ENCODE measurements around the gene SV2C.

SV2C gene

DNA sequence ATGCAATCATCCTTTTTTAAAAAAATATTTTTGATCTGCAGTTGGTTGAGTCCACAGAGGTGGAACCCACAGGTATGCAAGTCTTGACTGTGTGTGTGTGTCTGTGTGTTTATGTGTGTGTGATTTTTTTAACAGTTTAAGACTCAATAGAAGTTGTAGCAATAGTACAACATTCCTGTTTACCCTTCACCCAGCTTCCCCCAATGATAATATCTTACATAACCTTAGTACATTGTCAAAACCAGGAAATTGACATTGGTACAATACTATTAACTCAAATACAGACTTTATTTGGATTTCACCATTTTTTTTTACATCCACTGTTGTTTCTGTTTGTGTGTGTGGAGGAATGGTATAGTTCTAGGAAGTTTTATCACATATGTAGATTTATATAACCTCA is 81.8 kb downstream of the SV2C start:
- DNase-seq (ENCODE audit: low read depth), result no peak

DNA sequence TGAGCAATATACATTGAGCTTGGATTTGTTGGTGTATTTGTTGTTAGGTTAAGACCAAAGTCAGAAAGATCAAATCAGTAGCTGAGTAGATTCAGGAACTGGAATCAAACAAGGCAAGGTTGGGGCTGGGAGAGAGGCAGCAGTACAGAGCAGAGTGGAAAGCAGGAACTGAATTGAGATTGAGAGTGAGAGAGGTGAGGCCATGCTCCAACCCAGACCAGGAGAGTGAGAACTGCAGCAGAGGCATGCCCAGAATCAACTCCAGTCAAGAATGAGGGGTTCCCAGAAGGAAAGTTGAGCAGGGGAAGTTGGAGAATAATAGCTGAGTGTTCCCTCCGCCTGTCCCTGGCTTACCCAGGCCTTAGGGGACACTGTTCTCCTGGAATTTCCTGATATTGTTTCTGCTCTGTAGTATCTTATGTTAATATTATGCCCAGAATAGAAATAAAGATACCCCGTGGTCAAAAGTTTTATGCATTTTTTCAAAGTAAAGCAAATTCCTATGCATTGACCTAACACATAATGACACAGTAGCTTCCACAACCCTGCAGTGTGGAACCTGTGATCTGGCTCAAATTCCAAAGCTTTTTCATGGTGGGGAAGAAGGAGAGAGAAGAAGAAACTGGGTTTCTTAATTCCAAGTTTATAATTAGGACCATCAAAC is 82.7 kb downstream of the SV2C start:
- DNase-seq (ENCODE audit: low read depth), result no peak

DNA sequence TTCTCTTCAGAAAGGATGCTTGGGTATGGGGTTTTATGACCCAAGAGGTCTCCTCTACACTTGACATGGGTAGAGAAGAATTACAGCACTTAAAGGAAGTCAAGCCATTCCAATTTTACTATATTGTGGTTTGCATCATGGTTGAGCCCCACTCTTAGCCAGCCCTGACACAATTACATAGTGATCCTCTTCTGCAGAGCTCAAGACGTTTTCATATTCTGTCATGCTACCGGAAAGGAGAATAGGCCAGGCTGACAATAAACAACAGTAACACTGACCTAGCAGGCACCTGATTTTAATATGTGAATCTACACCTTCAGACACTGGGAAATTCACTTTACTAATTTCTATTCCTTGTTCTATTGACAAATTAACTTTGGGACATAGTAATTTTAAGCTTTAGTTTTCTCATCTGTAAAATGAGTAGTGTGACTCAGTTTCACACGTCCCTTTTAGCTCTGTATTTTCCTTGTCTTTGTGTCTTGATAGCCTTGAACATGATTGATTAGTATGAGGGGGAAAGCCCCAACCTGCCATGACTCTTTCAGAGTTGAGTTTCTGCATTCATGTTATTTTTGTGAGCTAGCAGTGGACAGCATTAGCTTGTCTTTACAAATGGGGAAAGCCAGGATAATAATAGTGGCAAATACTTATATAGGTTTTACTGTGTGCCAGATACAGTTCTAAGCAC is 83.8 kb downstream of the SV2C start:
- DNase-seq (ENCODE audit: low read depth), result no peak

DNA sequence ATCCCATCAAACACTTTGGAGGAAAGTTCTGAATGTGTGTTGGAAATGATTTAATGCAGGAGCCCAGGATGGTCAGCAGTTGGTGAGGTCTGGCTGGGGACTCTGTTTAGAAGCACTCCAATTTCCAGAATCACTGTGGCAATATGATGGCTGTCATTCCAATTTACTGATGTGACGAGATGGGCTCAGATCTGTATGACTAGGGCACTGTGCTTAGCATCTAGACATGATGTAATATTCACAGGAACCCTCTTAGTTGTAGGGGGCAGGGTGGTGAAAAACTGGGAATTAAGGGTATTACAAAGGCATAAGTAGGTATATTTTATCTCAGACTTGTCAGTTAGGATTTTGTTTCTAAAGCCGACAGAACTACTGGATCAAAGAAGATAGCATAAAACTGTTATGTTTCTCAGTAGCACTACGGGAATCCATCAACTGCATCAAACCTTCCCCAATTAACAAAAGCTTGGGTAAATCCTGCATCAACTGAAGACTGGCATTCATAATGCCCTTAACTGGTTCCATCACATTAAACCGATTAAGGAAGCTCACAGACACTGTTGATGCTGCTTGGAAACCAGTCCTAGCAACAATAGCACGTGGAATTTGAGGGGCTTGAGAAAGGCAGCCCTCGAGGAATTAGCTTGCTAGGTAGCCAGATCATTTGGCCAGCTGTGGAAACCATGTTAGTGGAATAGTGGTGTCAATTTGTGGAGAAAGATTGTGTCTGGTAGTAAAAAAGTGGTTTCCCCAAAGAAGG is 86.1 kb downstream of the SV2C start:
- DNase-seq (ENCODE audit: low read depth), result no peak

DNA sequence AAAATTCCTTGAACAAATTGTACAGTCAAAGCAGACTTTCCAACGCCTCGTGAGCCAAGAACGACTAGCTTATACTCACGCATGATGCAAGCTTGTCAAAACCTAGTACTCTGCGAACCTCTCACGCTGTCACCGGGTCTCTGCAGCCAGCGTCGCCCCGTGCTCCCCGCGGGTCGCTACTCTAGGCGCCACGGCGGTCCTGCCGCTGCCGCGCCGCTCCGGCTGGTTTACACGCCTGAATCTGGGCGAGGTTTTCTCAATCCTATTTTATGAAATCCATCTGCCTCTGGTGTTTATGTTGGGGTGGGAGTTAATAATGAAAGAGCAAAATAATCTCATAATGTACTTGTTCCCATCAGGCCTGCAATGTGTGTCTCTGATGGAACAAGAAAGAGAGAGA is 90.9 kb downstream of the SV2C start:
- DNase-seq (ENCODE audit: low read depth), result no peak

DNA sequence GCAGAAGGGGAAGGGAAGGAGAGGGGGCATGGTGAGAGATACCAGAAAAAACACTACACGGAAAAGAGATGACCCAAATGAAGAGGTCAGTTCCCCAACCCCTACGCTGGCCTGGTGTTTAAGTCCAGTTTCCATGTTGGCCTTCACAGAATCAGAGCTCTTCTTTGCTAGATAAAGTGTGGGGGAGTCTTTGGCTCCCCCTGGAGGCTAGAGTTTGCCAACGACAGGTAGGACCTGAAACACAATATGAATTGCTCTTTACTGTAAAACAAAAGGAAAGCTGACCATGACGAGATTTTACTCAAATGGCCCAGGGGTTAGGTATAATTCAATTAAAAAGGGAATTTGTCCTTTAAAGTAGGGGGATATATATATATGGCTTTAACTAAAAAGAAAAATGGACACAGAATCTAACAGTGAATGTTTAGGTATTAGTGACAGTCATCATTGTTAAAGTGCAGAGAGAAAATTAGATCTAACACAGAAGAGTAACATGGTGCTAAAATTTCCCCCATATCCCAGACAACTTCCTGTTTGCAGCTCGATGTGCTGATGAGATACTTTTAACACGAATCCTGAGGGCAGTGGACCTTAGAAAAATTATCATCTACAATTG is 92.0 kb downstream of the SV2C start:
- DNase-seq (ENCODE audit: low read depth), result peak; percentile 17

DNA sequence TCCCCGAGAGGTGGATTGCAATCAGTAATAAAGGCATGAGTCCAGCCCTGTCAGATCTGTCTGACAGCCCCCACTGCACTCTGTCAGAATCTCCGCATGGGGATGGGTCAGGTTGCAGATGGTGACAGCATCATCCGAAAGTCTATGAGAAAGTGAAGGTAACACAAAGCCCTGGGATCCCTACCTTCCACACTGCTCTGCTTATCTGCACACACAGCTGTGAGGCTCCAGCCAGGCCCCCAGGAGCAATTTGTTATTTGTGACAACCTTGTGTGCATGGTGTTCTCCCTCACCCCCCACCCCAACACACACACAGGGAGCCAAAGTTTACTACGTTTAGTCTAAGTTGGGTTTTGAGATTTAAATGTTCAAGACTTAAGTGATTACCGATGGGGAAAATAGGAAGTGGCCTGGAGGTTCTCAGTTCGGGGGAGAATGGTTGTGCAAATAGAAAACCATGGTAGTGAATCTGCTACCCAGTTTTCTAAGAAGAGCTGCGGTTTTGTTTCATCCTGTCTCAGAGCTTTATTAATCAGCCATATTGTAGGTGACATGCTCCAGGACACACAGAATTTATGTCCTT is 92.7 kb downstream of the SV2C start:
- DNase-seq (ENCODE audit: low read depth), result no peak

DNA sequence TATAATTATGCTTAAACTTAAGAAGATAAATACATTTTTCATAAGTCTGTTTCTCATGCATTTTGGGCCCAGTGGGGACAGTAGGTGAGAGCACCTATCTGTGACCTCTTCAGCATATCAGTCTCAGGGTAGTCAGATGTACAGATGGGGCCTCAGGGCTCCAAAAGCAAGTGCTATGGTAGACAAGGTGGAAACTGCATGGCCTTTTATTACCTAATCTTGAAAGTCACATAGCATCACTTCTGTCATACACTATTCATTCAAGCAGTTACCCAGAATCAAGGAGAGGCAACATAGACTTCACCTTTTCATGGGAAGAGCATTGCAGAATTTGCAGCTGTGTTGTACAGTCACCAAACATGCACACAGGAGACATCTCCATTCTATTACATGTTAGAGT is 94.8 kb downstream of the SV2C start:
- no peak for DNase-seq (ENCODE audit: low read depth)

DNA sequence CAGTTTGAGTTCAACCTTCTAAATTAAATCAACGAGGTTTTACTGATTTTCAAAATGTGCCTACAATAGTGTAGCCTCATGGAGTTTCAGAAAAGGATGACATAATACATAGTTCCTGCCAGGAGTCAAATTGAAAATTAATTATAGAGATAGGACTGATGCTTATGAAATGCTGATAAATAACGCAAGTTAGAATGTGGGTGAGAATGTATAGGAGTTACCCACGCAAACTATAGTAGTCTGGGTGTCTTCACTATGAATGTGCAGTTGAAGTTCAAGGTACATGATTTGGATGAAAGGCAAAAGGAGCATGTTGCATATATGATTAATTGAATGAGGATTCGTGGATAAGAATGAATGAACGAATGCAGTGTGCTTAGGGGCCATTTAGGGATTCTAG is 95.7 kb downstream of the SV2C start:
- no peak for DNase-seq (ENCODE audit: low read depth)

DNA sequence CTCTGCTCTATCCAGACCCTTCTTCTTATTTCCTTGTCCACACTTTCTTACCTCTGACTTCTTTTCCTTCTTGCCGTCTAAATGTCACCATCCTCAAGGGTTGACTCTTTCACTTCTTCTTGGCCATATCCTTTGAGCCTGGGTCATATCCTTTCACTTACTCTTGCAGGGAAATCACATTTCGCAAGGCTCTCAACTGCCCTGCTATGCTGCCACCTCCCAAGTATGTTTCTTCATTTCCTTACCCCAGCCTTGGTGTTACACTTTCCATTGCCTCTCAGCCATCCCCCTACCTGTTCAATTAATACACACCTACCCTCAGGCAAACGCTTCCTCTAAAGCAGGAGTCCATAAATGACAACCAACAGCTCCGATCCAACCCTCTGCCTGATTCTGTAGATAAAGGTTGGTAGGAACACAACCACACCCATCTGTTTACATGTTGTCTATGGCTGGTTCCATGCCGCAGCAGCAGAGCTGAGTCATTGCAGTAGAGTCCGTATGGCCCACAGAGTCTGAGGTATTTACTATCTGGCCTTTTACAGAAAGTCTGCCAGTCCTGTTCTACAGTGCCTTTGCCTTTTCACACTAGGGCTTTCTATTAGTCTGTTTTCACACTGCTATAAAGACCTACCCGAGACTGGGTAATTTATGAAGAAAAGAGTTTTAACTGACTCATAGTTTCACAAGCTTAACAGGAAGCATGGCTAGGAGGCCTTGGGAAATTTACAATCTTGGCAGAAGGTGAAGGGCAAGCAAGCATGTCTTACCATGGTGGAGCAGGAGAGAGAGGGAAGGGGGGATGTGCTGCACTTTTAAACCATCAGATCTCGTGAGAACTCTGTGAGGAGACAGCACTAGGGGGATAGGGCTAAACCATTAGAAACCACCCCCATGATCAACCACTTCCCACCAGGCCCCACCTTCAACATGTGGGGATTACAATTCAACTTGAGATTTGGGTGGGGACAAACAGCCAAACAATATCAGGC is 97.9 kb downstream of the SV2C start:
- no peak for DNase-seq (ENCODE audit: low read depth)

DNA sequence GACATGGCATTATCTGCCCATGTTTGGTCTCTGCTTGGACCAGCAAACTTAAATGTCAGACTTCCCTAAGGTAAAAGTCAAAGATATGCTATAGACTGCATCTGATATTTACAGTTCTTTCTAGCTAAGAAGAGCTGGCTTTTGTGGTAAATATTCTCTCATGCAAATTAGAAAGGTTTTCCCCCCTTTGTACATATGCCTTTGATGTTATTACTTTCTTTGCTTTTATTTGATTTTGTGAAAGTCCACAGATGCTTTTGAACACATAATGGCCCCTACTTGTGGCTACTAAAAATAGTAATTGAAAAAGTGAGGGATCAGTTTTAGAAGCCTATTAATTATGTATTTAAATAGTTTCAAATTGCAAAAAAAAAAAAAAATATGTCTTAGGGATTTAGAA is 104.2 kb downstream of the SV2C start:
- no peak for DNase-seq (ENCODE audit: low read depth)

DNA sequence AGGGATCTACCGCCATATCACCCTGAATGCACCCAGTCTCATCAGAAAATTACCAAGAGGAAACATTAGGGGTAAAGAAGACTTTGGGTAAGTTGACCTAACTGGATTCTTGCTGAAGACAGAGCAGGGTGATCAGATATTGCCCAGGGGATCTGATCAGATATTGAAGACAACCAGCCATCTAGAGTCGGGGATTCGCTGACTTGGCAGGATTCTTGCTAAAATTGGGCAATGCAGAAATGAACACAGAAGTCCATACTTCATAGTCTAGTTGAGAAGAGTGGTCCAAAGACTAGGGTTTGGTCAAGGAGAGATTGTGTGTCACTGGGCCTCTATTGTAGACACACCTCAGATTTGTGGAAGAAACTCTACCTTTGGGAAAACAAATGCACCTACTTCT is 107.2 kb downstream of the SV2C start:
- DNase-seq (ENCODE audit: low read depth), result no peak

DNA sequence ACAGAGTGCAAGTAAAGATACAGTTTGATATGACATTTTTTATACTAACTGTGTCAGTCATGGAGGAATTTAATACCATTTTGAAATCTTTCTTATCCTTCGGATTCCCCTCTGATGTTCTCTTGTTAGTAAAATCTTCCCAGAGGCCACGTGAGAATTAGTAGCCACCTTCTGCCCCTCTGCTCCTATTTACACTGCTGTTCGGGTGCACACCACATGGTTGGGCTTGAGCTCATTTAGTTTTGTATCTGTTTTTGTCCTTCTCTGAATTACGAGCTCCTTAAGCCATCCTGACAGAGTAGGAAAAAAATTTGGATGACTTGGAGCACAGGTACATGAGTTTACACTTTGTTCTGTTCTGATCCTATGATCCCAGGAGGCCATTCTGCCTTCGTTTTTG is 109.7 kb downstream of the SV2C start:
- no peak for DNase-seq (ENCODE audit: low read depth)

DNA sequence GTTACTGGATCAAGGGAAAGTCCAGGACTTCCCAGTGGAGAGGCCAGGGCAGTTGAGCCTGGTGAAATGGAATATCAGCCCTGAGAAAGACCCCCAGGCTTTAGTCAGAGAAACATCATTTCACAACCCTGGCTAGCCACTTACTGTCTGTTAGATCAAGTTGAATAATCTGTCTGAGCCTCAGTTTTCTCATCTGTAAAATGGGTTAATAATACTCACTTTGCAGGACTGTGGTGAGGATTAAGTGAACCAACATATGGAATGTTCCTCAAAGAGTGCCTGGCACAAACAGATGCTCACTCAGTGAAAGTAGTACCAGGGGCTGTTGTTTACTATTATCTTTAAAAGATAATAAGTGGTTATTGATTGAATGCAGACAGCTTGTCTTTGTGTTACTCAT is 110.5 kb downstream of the SV2C start:
- DNase-seq (ENCODE audit: low read depth), result no peak

DNA sequence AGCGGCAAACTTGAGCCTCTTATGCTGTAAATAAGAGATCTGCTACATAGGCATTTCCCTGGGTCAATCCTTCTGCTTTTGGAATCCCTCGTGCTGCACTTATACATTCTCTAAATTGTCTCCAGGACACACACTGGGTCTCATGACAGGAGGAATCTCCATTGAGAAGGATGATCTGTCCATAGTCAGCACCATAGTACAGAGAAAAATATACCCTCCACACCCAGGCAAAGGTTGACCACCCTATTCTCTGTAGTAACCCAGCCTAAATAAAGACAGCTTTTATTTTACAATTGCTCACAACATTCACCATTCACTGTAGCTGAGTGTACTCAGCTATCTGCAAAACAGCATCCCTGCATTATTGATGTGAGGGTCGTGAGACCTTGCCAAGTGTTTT is 111.2 kb downstream of the SV2C start:
- no peak for DNase-seq (ENCODE audit: low read depth)

DNA sequence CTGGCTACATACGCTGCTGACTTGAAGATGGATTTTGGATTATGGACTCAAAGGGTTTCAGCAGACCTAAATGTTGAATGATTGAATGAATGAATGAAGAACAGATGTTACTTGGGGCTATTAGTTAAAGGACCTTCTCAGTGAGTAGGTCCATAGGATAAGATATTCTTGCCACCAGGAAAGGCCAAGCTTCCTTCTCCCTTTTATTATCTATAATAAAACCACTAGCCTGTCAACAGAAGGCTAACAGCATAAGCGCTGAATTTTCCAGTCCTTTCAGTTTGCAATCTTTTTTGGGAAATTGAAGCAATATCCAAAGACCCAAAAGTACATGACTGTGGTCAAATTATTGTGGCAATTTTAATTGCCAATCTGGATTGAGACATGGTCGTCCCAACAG is 113.3 kb downstream of the SV2C start:
- DNase-seq (ENCODE audit: low read depth), result no peak

DNA sequence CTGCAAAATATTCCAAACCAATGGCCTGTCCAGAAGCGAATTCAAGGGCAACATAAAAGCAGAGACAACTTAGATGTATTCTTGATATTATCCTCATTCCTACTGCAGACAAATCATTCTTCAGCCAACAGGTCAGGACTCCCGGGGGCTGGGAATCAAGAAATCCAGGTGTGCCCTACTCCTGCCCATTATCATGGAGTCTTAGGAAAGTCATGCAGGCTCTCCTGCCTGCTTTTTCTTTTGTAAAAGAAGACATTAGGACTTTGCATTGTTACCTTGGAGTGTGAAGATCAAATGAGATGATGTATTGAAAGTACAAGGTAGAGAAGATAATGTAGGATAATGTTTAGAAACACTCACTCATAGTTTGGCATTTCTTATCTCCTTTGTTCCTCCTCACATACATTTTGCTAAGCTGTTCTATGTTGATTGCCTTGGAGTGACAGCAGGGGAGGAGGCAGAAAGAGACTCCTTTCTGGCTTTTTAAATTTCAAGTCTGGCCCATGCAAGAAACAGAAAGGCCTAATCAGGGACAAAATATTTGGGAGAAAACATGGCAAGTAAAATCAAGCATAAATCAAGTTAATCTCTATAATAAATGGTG is 113.8 kb downstream of the SV2C start:
- no peak for DNase-seq (ENCODE audit: low read depth)

DNA sequence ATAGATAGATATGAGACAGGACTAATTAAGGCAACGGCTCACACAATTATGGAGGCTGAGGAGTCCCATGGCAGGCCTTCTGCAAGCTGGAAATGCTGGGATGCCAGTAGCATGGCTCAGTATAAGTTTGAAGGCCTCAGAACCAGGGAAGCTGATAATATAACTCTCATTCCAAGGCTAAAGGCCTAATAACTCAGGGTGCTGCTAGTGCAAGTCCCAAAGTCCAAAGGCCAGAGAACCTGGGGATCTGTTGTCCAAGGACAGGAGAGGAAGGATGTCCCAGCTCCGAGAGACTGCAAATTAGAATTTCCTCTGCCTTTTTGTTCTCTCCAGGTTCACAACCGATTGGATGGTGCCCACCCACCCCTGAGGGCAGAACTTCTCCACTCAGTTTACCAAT is 114.5 kb downstream of the SV2C start:
- DNase-seq (ENCODE audit: low read depth), result no peak

DNA sequence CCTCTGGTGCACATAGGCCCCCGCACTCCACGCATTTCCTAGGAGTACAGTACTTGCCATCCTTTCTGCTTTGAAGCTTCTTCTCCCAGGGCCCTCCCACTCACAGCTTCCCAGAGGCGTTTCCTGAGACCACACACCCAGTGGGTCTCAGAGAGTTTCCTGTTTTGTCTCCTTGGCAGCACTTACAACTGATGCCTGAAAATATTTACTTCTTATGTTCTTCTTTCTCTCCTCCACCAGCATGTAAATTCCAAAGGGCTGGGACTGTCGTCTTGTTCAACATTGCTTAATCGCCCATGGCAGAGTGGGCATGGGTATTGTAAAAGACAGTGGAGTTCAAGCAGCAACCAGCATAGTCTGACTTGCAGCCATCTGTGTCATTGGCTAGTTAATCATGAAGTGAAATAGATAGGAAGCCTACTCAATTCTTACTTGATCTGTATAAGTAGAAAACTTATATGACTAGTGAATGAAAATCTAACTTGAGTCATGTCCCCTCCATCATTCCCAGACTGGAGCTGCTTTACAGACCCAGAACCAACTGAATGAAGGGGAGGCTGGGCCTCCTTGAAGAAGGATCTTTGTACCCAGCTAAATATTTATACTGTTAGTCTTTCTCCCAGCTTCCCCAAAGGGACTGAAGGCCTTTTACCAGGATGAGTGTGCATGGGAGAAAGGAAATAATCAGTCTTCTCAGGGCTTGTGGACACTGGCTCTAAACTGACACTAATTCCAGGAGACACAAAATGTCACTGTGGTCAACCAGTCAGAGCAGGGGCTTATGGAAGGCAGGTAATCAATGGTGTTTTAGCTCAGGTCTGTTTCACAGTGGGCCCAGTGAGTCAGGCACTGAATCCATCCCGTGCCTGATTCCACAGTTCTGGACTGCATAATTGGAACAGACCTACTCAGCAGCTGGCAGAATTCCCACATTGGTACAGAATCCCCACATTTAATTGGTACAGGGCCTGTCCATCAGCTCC is 116.4 kb downstream of the SV2C start:
- no peak for DNase-seq (ENCODE audit: low read depth)

DNA sequence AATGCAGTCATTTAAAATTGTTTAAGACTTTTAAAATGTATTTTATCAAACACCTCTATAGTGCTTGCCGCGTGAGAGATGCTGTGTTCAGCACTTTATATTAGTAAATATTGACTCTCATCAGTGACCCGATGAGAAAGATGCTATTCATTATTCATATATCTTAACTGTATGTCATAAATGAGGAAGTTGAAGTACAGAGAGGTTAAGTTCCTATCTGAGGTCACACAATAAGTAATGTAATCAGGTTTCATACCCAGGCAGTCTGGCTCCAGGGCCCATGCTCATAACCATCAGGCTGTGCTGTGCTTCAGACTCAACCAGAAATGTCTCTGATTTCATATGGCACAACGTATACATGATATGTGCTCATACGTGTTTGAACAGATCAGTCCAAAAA is 119.0 kb downstream of the SV2C start:
- no peak for DNase-seq (ENCODE audit: low read depth)

Measured in GM04504 (cell line).